GM12878 (cell line): ENCODE results near the gene BICC1. TPM values are rescaled to one million over a fixed set of nuclear protein-coding genes. Genes with fewer than 3 reads are reported as not detected.

Experiments
- ATAC-seq: fragments of 200-7000 bp; cut with Tn5 transposase; 3 replicates; pipeline ENCODE4 v1.9.1; 2020; ENCODE audit warnings: mild to moderate bottlenecking, moderate library complexity
- BruUV-seq: library from RNA; stranded (reverse); fragments of 400-500 nt; replicated peaks from 2 replicates; lab custom pipeline; 2021; lab: Mats Ljungman, UMichigan
- CTCF ChIA-PET: fragments of 300-600 bp; sonication (Branson Sonifier 250); formaldehyde crosslinking; extraction: SDS; loops from one replicate; lab custom pipeline; 2021; ENCODE audit warnings: inconsistent platforms; lab: Yijun Ruan, JAX
- POLR2A ChIA-PET: fragments of 350-600 bp; formaldehyde crosslinking; extraction: SDS; loops from one replicate; lab custom pipeline; 2021; ENCODE audit warnings: inconsistent platforms; lab: Charles Lee
- RAD21 ChIA-PET: fragments of 300-600 bp; sonication (Branson Sonifier 250); formaldehyde crosslinking; loops from one replicate; lab custom pipeline; 2023; ENCODE audit warnings: antibody characterized with exemption; ENCODE audit not compliant: unreplicated experiment; lab: Charles Lee
- SMC1A ChIA-PET: fragments of 300-600 bp; sonication (Branson Sonifier 250); formaldehyde crosslinking; loops from one replicate; lab custom pipeline; 2023; ENCODE audit not compliant: unreplicated experiment, uncharacterized antibody; lab: Charles Lee
- DNase-seq: peaks from one replicate; pipeline ENCODE4 v3.0.0-alpha.2; 2011; ENCODE audit warnings: low read depth, low spot score
- FAIRE-seq: peaks from 3 replicates; lab custom pipeline; 2011; peaks lifted over from hg19 to GRCh38; lab: Jason Lieb, UNC
- H2AFZ ChIP-seq: 2 replicates; pipeline ENCODE4 v1.6.0; 2011; ENCODE audit warnings: low read depth, low read length, control low read depth; ENCODE audit not compliant: control insufficient read depth
- H3K27ac ChIP-seq: 2 replicates; pipeline ENCODE4 v1.5.1; 2011; ENCODE audit warnings: control low read depth; ENCODE audit not compliant: control insufficient read depth, insufficient read depth
- H3K27me3 ChIP-seq, 2 experiments: replicated peaks in 1 of 2; 2 replicates each; pipeline versions ENCODE4 v1.6.0 to v1.6.1; 2011; ENCODE audit warnings: low read length in 1 of 2; ENCODE audit not compliant: control insufficient read depth in 2 of 2, insufficient read depth in 2 of 2
- H3K36me3 ChIP-seq, 2 experiments: 2 replicates each; pipeline ENCODE4 v1.5.1; 2011; ENCODE audit warnings: low read length in 1 of 2; ENCODE audit not compliant: control insufficient read depth in 2 of 2, insufficient read depth in 2 of 2
- H3K4me1 ChIP-seq: 2 replicates; pipeline ENCODE4 v1.6.1; 2011; ENCODE audit warnings: mild to moderate bottlenecking, low read length, moderate library complexity, mixed read lengths; ENCODE audit not compliant: control insufficient read depth, insufficient read depth
- H3K4me2 ChIP-seq: 2 replicates; pipeline ENCODE4 v1.6.0; 2011; ENCODE audit warnings: control low read depth; ENCODE audit not compliant: control insufficient read depth, insufficient read depth
- H3K4me3 ChIP-seq: fragments of 200-600 bp; sonication (generic); 2 replicates; pipeline ENCODE4 v1.5.1; 2016
- H3K79me2 ChIP-seq: 2 replicates; pipeline ENCODE4 v1.6.0; 2011; ENCODE audit warnings: low read length; ENCODE audit not compliant: control insufficient read depth, insufficient read depth
- H3K9ac ChIP-seq: 2 replicates; pipeline ENCODE4 v1.8.0; 2011; ENCODE audit warnings: low read length, control low read depth, mixed read lengths; ENCODE audit not compliant: control insufficient read depth, insufficient read depth
- H3K9me3 ChIP-seq: replicated peaks from 3 replicates; pipeline ENCODE4 v1.5.1; 2011; ENCODE audit warnings: mild to moderate bottlenecking, low read length; ENCODE audit not compliant: control insufficient read depth, insufficient read depth
- H4K20me1 ChIP-seq: 2 replicates; pipeline ENCODE4 v1.6.0; 2011; ENCODE audit not compliant: control insufficient read depth, insufficient read depth
- ATF7 ChIP-seq: fragments of 450-650 bp; IDR thresholded peaks from 2 replicates; pipeline ENCODE4 v1.6.1; 2016; ENCODE audit warnings: low read depth, mild to moderate bottlenecking
- BACH1 ChIP-seq: fragments of 450-650 bp; IDR thresholded peaks from 2 replicates; pipeline ENCODE4 v1.6.1; 2017; ENCODE audit warnings: mild to moderate bottlenecking, borderline replicate concordance
- CBFB ChIP-seq: IDR thresholded peaks from 2 replicates; pipeline ENCODE4 v1.6.1; 2016; ENCODE audit warnings: antibody characterized with exemption, low read depth
- CEBPB ChIP-seq, 2 experiments: fragments of 150-350 bp in 1 of 2; IDR thresholded peaks; 2 replicates each; pipeline ENCODE4 v1.6.1; 2012 to 2014; ENCODE audit warnings: low read depth in 2 of 2, low read length in 2 of 2, borderline replicate concordance in 1 of 2, inconsistent platforms in 1 of 2
- CREB1 ChIP-seq: IDR thresholded peaks from 2 replicates; pipeline ENCODE4 v1.6.1; 2012; ENCODE audit warnings: low read depth, mild to moderate bottlenecking, inconsistent platforms
- EGR1 ChIP-seq, 2 experiments: IDR thresholded peaks; 1 replicate in 1 of 2; 2 replicates in 1 of 2; pipeline ENCODE4 v1.6.1; 2011 to 2012; ENCODE audit warnings: low read depth in 2 of 2, low read length in 2 of 2, borderline replicate concordance in 1 of 2, mild to moderate bottlenecking in 1 of 2, moderate library complexity in 1 of 2
- EP300 ChIP-seq, 2 experiments: fragments of 150-350 bp in 1 of 2; IDR thresholded peaks; 2 replicates each; pipeline ENCODE4 v1.6.1; 2011 to 2012; ENCODE audit warnings: low read depth in 2 of 2, low read length in 2 of 2, borderline replicate concordance in 1 of 2, improper control_type of control experiment in 1 of 2, inconsistent platforms in 1 of 2; ENCODE audit not compliant: control insufficient read depth in 1 of 2
- HCFC1 ChIP-seq: fragments of 150-350 bp; IDR thresholded peaks from 2 replicates; pipeline ENCODE4 v1.6.1; 2014; ENCODE audit warnings: low read length
- KDM1A ChIP-seq: fragments of 200-600 bp; sonication (generic); IDR thresholded peaks from 2 replicates; pipeline ENCODE4 v1.6.1; 2016; ENCODE audit warnings: borderline replicate concordance
- NBN ChIP-seq: fragments of 450-650 bp; IDR thresholded peaks from 2 replicates; pipeline ENCODE4 v1.6.1; 2016
- NR2C1 ChIP-seq: fragments of 450-650 bp; IDR thresholded peaks from 2 replicates; pipeline ENCODE4 v1.6.1; 2017; ENCODE audit warnings: antibody characterized with exemption, mild to moderate bottlenecking, moderate library complexity
- RB1 ChIP-seq: fragments of 450-650 bp; formaldehyde crosslinking; IDR thresholded peaks from 2 replicates; pipeline ENCODE4 v1.6.1; 2017; ENCODE audit warnings: mild to moderate bottlenecking, borderline replicate concordance
- RCOR1 ChIP-seq: conservative IDR thresholded peaks from 2 replicates; pipeline ENCODE4 v1.6.1; 2012; ENCODE audit warnings: low read depth, low read length, improper control_type of control experiment
- TAF1 ChIP-seq: IDR thresholded peaks from 2 replicates; pipeline ENCODE4 v1.6.1; 2011; ENCODE audit warnings: mild to moderate bottlenecking, low read depth, low read length, borderline replicate concordance
- WGBS: methylation state at CpG from one replicate; pipeline ENCODE4 v1.1.6; 2016; ENCODE audit warnings: low lambda C conversion rate; ENCODE audit not compliant: insufficient replicate concordance, insufficient coverage; ENCODE audit errors: missing lambda C conversion rate; 5-methylcytosine and 5-hydroxymethylcytosine counted together
- in situ Hi-C: fragments of 300-500 bp; cut with MboI; formaldehyde crosslinking; loops from 9 replicates; pipeline ENCODE4 v1.14.3; 2018; ENCODE audit warnings: mixed read lengths
- intact Hi-C: fragments of 100-400 bp; cut with micrococcal nuclease; formaldehyde crosslinking; loops from one replicate; pipeline ENCODE4 v1.14.2; 2022; ENCODE audit not compliant: unreplicated experiment
- polyA plus RNA-seq, 11 experiments: library from polyadenylated mRNA; depleted of rRNA in 4 of 11; unstranded in 6 of 11; stranded (reverse) in 5 of 11; fragments of >200 nt; fragmentation: Nextera tagmentation in 4 of 11; fragmentation: Illumina TruSeq in 1 of 11; extraction: Ambion mirVana in 4 of 11; extraction: Trizol in 1 of 11; gene quantifications; 1 replicate in 1 of 11; 2 replicates in 10 of 11; pipeline versions ENCODE4 v1.2.1 to v1.2.3, GENCODE V29; 2011 to 2016; ENCODE audit warnings: inconsistent platforms in 2 of 11, missing spikeins in 2 of 11, low read depth in 1 of 11
- total RNA-seq, 4 experiments: library from RNA; depleted of rRNA in 3 of 4; stranded (reverse); fragments of >200 nt in 3 of 4; fragmentation: Illumina TruSeq in 1 of 4; extraction: Trizol in 1 of 4; gene quantifications; 2 replicates each; pipeline versions ENCODE4 v1.2.1 to v1.2.3, GENCODE V29; 2013 to 2021
- TF ChIP-seq, protein P1 (sequence below): IDR thresholded peaks from 2 replicates; pipeline ENCODE4 v1.6.1; 2012; ENCODE audit warnings: mild to moderate bottlenecking, low read depth, low read length
- TF ChIP-seq, protein P2 (sequence below), 3 experiments: IDR thresholded peaks in 2 of 3; conservative IDR thresholded peaks in 1 of 3; 2 replicates each; pipeline ENCODE4 v1.5.1; 2011; ENCODE audit warnings: low read depth in 3 of 3, low read length in 3 of 3, mild to moderate bottlenecking in 3 of 3, control low read depth in 2 of 3, moderate library complexity in 2 of 3, inconsistent platforms in 1 of 3, mixed read lengths in 1 of 3; ENCODE audit not compliant: control insufficient read depth in 2 of 3, insufficient read depth in 1 of 3; ENCODE audit errors: extremely low read depth in 1 of 3
- TF ChIP-seq, protein P3 (sequence below): fragments of 450-650 bp; IDR thresholded peaks from 2 replicates; pipeline ENCODE4 v1.6.1; 2017; ENCODE audit warnings: mild to moderate bottlenecking, low read depth, inconsistent platforms; ENCODE audit not compliant: poor library complexity, severe bottlenecking

Gene BICC1
- total and polyA plus RNA-seq, 10 of the 15 experiments (the other 5 are each of a cell fraction or from before 2014, with no cell fraction given) = 0.01 to 0.10 (median 0.04) TPM; not detected in 5

DNA sequence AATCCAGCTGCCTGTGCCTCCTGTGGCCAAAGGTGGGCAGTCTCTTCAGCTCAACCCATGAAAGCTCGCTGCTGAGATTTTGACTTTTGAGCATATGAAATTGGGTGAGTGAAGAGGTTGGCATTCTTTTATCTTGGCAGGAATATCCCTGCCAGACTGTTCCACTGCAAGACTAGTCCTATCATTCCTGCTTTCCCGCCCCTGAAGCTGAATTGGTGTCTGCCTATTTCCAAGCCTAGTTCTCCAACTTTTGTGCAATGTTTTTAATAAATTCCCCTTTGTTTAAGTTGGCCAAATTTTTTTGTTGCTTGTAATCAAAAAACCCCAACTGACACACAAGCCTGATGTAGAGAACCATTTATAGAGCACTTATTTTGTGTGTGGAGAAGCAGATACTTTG is 34.8 kb upstream of the BICC1 start (continued):
- TF ChIP-seq EGR1 (IDR thresholded peaks at IDR 0.05; ENCODE audit: borderline replicate concordance in 1 of 2, low read depth in 2 of 2, low read length in 2 of 2) = no peak

DNA sequence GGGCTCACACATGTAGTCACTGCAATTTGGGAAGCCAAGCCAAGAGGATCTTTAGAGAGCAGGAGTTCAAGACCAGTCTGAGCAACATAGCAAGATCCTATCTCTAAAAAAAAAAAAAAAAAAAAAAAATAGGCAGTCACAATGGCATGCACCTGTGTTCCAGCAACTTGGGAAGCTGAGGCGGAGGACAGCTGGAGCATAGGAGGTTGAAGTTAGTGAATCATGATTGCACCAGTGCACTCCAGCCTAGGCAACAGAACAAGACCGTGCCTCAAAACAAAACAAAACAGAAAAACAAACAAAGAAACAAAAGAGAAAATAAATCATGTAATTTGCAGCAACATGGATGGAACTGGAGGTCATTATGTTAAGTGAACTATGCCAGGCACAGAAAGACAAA is 33.6 kb upstream of the BICC1 start:
- Histone ChIP-seq H3K9me3 (no peaks in the 10 kb centered on the region), H3K9ac (no peak overlapping the region), H3K27me3 (no peaks in the 10 kb centered on the region), H3K79me2 (no peaks in the 10 kb centered on the region), H3K4me1 (no peaks in the 10 kb centered on the region), H3K4me3 (no peak overlapping the region), H3K36me3 (no peaks in the 10 kb centered on the region), H3K27ac (no peak overlapping the region), H3K4me2 (no peak overlapping the region), H2AFZ (no peak overlapping the region), H4K20me1 (no peaks in the 10 kb centered on the region)
- TF ChIP-seq KDM1A (no peak), TAF1 (no peak), HCFC1 (no peak), EP300 (IDR thresholded peaks at IDR 0.05; ENCODE audit: borderline replicate concordance in 1 of 2, control insufficient read depth in 1 of 2, low read depth in 2 of 2, low read length in 2 of 2) (no peak), CBFB (no peak), CEBPB (IDR thresholded peaks at IDR 0.05; ENCODE audit: borderline replicate concordance in 1 of 2, low read depth in 2 of 2, low read length in 2 of 2) (no peak), ATF7 (no peak), RCOR1 (no peak), CREB1 (no peak), BACH1 (no peak), NBN (no peak), NR2C1 (no peak), RB1 (no peak)
- TF ChIP-seq, protein P1, sequence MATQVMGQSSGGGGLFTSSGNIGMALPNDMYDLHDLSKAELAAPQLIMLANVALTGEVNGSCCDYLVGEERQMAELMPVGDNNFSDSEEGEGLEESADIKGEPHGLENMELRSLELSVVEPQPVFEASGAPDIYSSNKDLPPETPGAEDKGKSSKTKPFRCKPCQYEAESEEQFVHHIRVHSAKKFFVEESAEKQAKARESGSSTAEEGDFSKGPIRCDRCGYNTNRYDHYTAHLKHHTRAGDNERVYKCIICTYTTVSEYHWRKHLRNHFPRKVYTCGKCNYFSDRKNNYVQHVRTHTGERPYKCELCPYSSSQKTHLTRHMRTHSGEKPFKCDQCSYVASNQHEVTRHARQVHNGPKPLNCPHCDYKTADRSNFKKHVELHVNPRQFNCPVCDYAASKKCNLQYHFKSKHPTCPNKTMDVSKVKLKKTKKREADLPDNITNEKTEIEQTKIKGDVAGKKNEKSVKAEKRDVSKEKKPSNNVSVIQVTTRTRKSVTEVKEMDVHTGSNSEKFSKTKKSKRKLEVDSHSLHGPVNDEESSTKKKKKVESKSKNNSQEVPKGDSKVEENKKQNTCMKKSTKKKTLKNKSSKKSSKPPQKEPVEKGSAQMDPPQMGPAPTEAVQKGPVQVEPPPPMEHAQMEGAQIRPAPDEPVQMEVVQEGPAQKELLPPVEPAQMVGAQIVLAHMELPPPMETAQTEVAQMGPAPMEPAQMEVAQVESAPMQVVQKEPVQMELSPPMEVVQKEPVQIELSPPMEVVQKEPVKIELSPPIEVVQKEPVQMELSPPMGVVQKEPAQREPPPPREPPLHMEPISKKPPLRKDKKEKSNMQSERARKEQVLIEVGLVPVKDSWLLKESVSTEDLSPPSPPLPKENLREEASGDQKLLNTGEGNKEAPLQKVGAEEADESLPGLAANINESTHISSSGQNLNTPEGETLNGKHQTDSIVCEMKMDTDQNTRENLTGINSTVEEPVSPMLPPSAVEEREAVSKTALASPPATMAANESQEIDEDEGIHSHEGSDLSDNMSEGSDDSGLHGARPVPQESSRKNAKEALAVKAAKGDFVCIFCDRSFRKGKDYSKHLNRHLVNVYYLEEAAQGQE = no peak
- TF ChIP-seq, protein P2, sequence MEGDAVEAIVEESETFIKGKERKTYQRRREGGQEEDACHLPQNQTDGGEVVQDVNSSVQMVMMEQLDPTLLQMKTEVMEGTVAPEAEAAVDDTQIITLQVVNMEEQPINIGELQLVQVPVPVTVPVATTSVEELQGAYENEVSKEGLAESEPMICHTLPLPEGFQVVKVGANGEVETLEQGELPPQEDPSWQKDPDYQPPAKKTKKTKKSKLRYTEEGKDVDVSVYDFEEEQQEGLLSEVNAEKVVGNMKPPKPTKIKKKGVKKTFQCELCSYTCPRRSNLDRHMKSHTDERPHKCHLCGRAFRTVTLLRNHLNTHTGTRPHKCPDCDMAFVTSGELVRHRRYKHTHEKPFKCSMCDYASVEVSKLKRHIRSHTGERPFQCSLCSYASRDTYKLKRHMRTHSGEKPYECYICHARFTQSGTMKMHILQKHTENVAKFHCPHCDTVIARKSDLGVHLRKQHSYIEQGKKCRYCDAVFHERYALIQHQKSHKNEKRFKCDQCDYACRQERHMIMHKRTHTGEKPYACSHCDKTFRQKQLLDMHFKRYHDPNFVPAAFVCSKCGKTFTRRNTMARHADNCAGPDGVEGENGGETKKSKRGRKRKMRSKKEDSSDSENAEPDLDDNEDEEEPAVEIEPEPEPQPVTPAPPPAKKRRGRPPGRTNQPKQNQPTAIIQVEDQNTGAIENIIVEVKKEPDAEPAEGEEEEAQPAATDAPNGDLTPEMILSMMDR (IDR thresholded peaks at IDR 0.05 in 2 of 3, conservative IDR thresholded peaks at IDR 0.05 in 1 of 3; ENCODE audit: control insufficient read depth in 2 of 3, extremely low read depth in 1 of 3, insufficient read depth in 1 of 3, low read depth in 3 of 3, low read length in 3 of 3) = no peak
- TF ChIP-seq, protein P3, sequence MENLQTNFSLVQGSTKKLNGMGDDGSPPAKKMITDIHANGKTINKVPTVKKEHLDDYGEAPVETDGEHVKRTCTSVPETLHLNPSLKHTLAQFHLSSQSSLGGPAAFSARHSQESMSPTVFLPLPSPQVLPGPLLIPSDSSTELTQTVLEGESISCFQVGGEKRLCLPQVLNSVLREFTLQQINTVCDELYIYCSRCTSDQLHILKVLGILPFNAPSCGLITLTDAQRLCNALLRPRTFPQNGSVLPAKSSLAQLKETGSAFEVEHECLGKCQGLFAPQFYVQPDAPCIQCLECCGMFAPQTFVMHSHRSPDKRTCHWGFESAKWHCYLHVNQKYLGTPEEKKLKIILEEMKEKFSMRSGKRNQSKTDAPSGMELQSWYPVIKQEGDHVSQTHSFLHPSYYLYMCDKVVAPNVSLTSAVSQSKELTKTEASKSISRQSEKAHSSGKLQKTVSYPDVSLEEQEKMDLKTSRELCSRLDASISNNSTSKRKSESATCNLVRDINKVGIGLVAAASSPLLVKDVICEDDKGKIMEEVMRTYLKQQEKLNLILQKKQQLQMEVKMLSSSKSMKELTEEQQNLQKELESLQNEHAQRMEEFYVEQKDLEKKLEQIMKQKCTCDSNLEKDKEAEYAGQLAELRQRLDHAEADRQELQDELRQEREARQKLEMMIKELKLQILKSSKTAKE = no peak
- FAIRE-seq (no peak), DNase-seq (no peak), ATAC-seq (no peak)
- intact Hi-C loops = no loop called here
- ChIA-PET CTCF (no interaction called here), SMC1A (no interaction called here), POLR2A (no interaction called here), RAD21 (no interaction called here)
- no TSS peak for BruUV-seq
- 21% methylated on average over 2 of the region's 2 CpGs for WGBS
- in situ Hi-C loops = no loop called here
